GM12864 (cell line): Measurements from ENCODE around the gene BANF2.

Experiments used
- DNase-seq: peaks from one replicate; pipeline ENCODE4 v3.0.0-alpha.2; 2011; ENCODE audit warnings: low read depth
- H3K4me3 ChIP-seq: 2 replicates; pipeline ENCODE4 v1.5.1; 2011; ENCODE audit warnings: mild to moderate bottlenecking, low read depth, low read length, control low read depth
- TF ChIP-seq, protein P1 (sequence below): IDR thresholded peaks from 2 replicates; pipeline ENCODE4 v1.5.1; 2011; ENCODE audit warnings: low read depth, mild to moderate bottlenecking, moderate library complexity, low read length, control low read depth, inconsistent platforms; ENCODE audit errors: missing control alignments

The BANF2 gene

DNA sequence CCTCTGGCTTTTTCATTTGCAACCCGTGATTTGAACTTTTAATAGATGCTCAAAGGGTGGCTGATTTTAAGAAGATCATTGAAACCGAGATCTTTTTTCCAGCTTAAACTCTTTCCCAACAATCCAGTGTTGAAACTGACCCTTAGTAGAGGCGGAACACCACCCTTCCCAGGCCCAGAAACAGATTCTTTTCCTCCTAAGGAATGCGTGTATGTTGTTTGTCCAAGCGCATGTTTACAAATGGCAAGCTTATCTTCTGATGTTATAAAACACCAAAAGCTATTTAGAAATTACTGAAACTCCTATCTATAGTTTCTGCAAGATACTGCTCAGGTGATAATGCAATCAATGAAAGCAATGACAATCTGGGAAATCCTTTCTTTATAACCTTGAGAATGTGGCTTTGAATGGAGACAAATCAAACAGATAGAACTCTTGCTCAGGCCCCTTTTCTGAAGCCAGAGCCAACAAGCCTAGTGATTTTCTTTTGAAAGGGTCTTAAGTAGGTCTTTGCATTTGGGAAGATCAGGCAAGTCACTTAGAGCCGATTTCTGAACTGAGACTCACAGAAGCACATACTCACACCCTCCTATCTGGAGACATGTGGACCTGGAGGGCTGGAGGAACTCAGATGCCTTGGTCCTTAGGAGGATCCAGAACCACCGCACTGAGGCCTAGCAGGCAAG, 9.1 kb downstream of the BANF2 start:
- no peak overlapping the region for H3K4me3 ChIP-seq
- no peak for DNase-seq
- TF ChIP-seq, protein P1, sequence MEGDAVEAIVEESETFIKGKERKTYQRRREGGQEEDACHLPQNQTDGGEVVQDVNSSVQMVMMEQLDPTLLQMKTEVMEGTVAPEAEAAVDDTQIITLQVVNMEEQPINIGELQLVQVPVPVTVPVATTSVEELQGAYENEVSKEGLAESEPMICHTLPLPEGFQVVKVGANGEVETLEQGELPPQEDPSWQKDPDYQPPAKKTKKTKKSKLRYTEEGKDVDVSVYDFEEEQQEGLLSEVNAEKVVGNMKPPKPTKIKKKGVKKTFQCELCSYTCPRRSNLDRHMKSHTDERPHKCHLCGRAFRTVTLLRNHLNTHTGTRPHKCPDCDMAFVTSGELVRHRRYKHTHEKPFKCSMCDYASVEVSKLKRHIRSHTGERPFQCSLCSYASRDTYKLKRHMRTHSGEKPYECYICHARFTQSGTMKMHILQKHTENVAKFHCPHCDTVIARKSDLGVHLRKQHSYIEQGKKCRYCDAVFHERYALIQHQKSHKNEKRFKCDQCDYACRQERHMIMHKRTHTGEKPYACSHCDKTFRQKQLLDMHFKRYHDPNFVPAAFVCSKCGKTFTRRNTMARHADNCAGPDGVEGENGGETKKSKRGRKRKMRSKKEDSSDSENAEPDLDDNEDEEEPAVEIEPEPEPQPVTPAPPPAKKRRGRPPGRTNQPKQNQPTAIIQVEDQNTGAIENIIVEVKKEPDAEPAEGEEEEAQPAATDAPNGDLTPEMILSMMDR, result no peak

DNA sequence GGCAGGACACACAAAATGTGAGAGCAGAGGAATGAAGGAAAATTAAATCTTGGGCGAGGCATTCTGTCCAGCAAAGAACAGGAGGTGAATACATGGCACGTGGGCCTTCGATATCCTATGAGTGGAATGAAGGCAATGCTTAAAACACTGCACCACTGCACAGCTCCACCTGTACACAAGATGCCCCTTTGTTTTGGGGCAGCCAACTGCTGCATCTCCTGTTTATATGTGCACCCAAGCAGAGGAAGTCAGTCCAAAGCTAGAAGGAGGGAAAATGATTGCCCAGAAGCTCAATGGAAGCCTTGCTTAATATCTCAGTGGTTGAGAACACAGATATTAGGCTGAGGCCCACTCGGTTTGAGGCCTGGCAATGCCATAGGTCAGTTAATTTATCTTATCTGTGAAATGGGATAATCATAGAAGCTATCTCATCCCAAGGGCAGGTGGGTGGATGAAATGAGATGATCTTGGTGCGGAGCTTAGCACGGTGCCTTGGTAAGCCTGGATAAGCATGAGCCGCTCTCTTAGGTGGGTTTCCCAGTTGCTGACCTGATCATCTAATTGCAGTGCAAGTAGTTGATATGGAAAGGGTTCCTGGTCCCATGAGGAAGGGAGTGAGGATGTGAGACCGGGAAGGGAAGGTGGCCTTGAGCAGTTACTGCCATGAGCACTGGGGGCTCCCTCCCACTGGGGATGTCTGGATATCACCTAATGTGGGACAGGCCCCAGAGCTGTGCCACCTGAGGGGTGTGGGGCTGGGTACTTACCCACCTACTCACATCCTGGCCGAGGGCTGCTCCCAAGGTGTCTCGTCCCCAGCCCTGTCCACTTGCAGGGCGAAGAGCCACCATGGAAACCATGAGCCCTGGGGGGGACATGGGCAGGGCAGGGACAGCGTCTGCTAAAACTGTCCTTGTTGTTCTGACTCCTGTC, 9.9 kb downstream of the BANF2 start:
- no peak for DNase-seq
- TF ChIP-seq, protein P1, result no peak

DNA sequence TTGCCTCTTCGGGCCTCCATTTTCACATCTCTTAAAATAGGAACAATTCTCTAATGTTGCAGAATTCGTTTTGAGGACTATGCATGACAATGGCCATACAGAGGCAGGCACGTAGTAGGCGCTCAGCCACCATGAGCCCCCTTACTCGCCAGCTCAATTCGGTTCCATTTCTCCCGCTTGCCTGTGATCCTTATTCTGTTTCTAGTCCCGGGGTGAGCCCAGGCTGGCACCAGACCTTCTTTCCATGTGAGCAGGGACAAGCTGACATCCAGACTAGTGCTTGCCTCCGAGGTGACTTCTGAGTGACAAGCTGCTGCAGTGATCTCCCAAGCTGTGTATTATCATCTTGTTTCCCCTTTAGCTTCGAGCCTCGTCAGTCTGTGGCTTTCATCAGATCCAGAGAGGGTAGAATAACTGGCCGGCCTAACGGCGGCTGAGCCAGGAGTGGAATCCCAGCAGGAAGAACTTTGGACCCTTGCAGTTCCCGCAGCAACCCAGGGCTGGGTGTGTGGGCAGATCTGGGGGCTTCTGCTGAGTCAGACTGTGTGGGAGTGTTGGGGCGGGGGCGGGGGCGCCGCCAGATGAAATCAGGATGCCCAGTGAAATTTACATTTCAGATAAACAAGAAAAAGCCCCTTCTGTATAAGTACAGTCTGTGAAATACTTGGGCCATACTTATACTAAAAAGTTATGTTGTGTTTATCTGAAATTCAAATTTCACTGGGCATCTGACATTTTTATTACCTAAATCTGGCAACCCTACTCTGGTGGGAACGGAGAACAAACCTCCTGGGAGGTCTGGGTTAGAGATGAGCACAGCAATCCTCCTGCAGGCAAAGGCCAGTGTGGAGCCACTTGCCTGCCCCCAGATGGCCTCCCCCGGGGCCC, 10.9 kb downstream of the BANF2 start:
- no peak overlapping the region for H3K4me3 ChIP-seq
- TF ChIP-seq, protein P1, result no peak
- DNase-seq, result no peak

More for the DNA sequence above, 9.9 kb downstream of the BANF2 start:
- no peak overlapping the region for H3K4me3 ChIP-seq

DNA sequence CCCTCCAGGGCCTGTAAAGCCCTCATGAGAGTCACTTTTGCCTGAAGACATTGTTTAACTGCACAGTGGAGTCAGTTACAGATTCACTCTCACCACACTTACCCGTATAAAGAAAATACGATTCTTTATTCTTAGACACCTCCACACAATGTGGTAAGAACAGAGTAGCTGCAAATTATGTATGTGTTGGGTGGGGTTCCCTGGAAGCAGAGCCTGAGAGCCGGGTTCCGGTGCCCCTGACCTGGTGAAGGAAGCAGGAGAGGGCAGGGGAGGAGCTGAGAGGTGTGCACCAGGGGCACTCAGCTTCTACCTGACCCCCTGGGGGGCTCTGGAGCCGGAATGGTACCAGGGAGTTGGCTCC, 11.5 kb downstream of the BANF2 start:
- no peak overlapping the region for H3K4me3 ChIP-seq
- no peak for DNase-seq
- TF ChIP-seq, protein P1, result no peak

DNA sequence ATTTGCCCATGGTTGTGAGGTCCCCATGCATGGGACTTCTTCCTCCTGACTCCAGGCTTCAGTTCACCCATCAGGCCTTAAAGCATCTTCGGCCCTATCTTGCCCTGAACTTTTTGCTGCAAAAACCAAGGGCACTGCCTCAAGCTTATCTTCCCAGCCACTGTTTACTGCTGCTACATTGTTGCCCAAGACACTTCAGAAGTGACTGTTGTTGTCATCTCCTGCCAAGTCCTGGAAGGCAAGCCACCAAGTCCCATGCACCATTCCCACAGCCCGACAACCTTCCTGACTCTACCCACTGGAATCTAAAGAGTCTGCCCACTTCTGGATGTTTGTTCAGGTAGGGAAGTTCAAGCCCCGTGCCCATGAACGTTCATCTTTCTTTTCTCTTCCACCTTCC, 12.4 kb downstream of the BANF2 start:
- DNase-seq, result no peak
- TF ChIP-seq, protein P1, result no peak
- no peak overlapping the region for H3K4me3 ChIP-seq

DNA sequence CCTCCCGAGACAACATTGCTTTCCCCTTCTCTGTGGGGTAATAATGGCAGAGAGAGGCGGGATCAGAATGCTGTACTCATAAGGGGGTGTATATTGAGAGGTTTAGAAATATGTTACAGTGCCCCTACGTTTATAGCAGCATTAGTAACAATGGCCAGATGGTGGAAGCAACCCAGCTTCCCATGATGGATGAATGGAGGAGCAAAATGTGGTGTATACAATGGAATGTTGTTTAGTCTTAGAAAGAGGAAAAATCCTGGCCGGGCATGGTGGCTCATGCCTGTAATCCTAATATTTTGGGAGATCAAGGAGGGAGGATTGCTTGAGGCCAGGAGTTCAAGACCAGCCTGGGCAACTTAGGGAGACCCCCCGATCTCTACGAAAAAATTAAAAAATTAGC, 12.9 kb downstream of the BANF2 start:
- H3K4me3 ChIP-seq, result no peak overlapping the region
- no peak for DNase-seq
- TF ChIP-seq, protein P1, result no peak
